BLaER1 treated with 17β-estradiol and CSF1 and Interleukin-3, amounts not matched to agents 10 nM and 100 nM (cell line): ENCODE results near the gene WWTR1.

Experiments
- H3K27ac ChIP-seq, 11 experiments: shearing (Covaris generic); formaldehyde crosslinking; 2 replicates each; pipeline ENCODE4 v1.8.1; 2022
- H3K27me3 ChIP-seq, 11 experiments: shearing (Covaris generic); formaldehyde crosslinking; 2 replicates each; pipeline ENCODE4 v1.8.1; 2022
- H3K36me3 ChIP-seq, 11 experiments: shearing (Covaris generic); formaldehyde crosslinking; 2 replicates each; pipeline ENCODE4 v1.8.1; 2022
- H3K4me1 ChIP-seq, 10 experiments: shearing (Covaris generic); formaldehyde crosslinking; 2 replicates each; pipeline ENCODE4 v1.8.1; 2022
- H3K4me2 ChIP-seq, 11 experiments: shearing (Covaris generic); formaldehyde crosslinking; 2 replicates each; pipeline ENCODE4 v1.8.1; 2022
- H3K4me3 ChIP-seq, 10 experiments: shearing (Covaris generic); formaldehyde crosslinking; 2 replicates each; pipeline ENCODE4 v1.8.1; 2022
- H3K9ac ChIP-seq, 11 experiments: shearing (Covaris generic); formaldehyde crosslinking; 2 replicates each; pipeline ENCODE4 v1.8.1; 2022
- H3K9me3 ChIP-seq, 11 experiments: shearing (Covaris generic); formaldehyde crosslinking; replicated peaks in 1 of 11; 2 replicates each; pipeline ENCODE4 v1.8.1; 2022
- H4K20me1 ChIP-seq, 11 experiments: shearing (Covaris generic); formaldehyde crosslinking; 2 replicates each; pipeline ENCODE4 v1.8.1; 2022
- Cebpa-rat ChIP-seq, 11 experiments: shearing (Covaris generic); IDR thresholded peaks; 2 replicates each; pipeline ENCODE4 v1.8.1; 2022

The WWTR1 gene

GRCh38 chr3:149612456-149612855, 45.4 kb downstream of the WWTR1 start:
- TF ChIP-seq Cebpa-rat (IDR thresholded peaks at IDR 0.05): no peak
- Histone ChIP-seq H3K4me1 (no peaks in the 10 kb centered on the region), H3K4me2 (no peak overlapping the region), H3K36me3 (no peaks in the 10 kb centered on the region), H3K9me3 (no peaks in the 10 kb centered on the region), H3K9ac (no peak overlapping the region), H4K20me1 (peaks cover 0 to 7% (median 0%) of the 10 kb centered on the region in 11 experiments; a peak in 1 of 22 replicates), H3K27ac (no peak overlapping the region), H3K27me3 (peaks cover 0 to 96% (median 0%) of the 10 kb centered on the region in 11 experiments; a peak in 7 of 22 replicates), H3K4me3 (no peak overlapping the region)

- no peak for TF ChIP-seq Cebpa-rat (IDR thresholded peaks at IDR 0.05)
- Histone ChIP-seq H3K27ac (no peak overlapping the region), H3K9ac (no peak overlapping the region), H3K9me3 (no peaks in the 10 kb centered on the region), H3K4me1 (no peaks in the 10 kb centered on the region), H3K4me3 (no peak overlapping the region), H3K27me3 (peaks cover 0 to 96% (median 0%) of the 10 kb centered on the region in 11 experiments; a peak in 7 of 22 replicates), H4K20me1 (no peaks in the 10 kb centered on the region), H3K4me2 (no peak overlapping the region), H3K36me3 (no peaks in the 10 kb centered on the region)
These were observed 46.7 kb downstream of the WWTR1 start for GRCh38 chr3:149611149-149611548.

GRCh38 chr3:149610351-149611105, 47.3 kb downstream of the WWTR1 start:
- H3K27ac ChIP-seq: no peak overlapping the region
- no peaks in the 10 kb centered on the region for H4K20me1 ChIP-seq
- no peak overlapping the region for H3K9ac ChIP-seq

GRCh38 chr3:149609595-149609994, 48.2 kb downstream of the WWTR1 start:
- TF ChIP-seq Cebpa-rat (IDR thresholded peaks at IDR 0.05): no peak
- Histone ChIP-seq H3K9me3 (no peaks in the 10 kb centered on the region), H3K27me3 (peaks cover 0 to 96% (median 0%) of the 10 kb centered on the region in 11 experiments; a peak in 6 of 22 replicates), H4K20me1 (no peaks in the 10 kb centered on the region), H3K4me3 (no peak overlapping the region), H3K27ac (no peak overlapping the region), H3K4me2 (no peak overlapping the region), H3K4me1 (no peaks in the 10 kb centered on the region), H3K36me3 (no peaks in the 10 kb centered on the region), H3K9ac (no peak overlapping the region)

More at GRCh38 chr3:149610351-149611105, 47.3 kb downstream of the WWTR1 start:
- TF ChIP-seq Cebpa-rat (IDR thresholded peaks at IDR 0.05): no peak
- Histone ChIP-seq H3K4me3 (no peak overlapping the region), H3K4me1 (no peaks in the 10 kb centered on the region), H3K4me2 (no peak overlapping the region), H3K36me3 (no peaks in the 10 kb centered on the region), H3K27me3 (peaks cover 0 to 96% (median 0%) of the 10 kb centered on the region in 11 experiments; a peak in 6 of 22 replicates), H3K9me3 (no peaks in the 10 kb centered on the region)

GRCh38 chr3:149608987-149609386, 48.8 kb downstream of the WWTR1 start:
- no peak overlapping the region for H3K9ac ChIP-seq
- no peak for TF ChIP-seq Cebpa-rat (IDR thresholded peaks at IDR 0.05)
- H3K9me3 ChIP-seq: no peaks in the 10 kb centered on the region

GRCh38 chr3:149605902-149606301, 51.9 kb downstream of the WWTR1 start:
- Histone ChIP-seq H3K27me3 (peaks cover 0 to 93% (median 0%) of the 10 kb centered on the region in 11 experiments; a peak in 6 of 22 replicates), H3K4me2 (no peak overlapping the region), H3K4me1 (peaks cover 7 to 23% (median 15%) of the 10 kb centered on the region in 10 experiments; a peak in 19 of 20 replicates), H3K36me3 (no peaks in the 10 kb centered on the region), H3K4me3 (no peak overlapping the region), H4K20me1 (peaks cover 0 to 4% (median 0%) of the 10 kb centered on the region in 11 experiments; a peak in 1 of 22 replicates), H3K9me3 (no peaks in the 10 kb centered on the region), H3K27ac (no peak overlapping the region), H3K9ac (no peak overlapping the region)
- TF ChIP-seq Cebpa-rat (IDR thresholded peaks at IDR 0.05): no peak

More at GRCh38 chr3:149608987-149609386, 48.8 kb downstream of the WWTR1 start:
- peaks cover 0 to 96% (median 0%) of the 10 kb centered on the region in 11 experiments; a peak in 6 of 22 replicates for H3K27me3 ChIP-seq
- H3K27ac ChIP-seq: no peak overlapping the region
- H3K4me1 ChIP-seq: no peaks in the 10 kb centered on the region
- no peaks in the 10 kb centered on the region for H3K36me3 ChIP-seq
- no peak overlapping the region for H3K4me3 ChIP-seq
- no peaks in the 10 kb centered on the region for H4K20me1 ChIP-seq
- H3K4me2 ChIP-seq: no peak overlapping the region

- no peak overlapping the region for H3K4me3 ChIP-seq
- H3K27me3 ChIP-seq: peaks cover 0 to 87% (median 0%) of the 10 kb centered on the region in 11 experiments; a peak in 6 of 22 replicates
- peaks cover 7 to 26% (median 15%) of the 10 kb centered on the region in 10 experiments; a peak in 19 of 20 replicates for H3K4me1 ChIP-seq
- peaks cover 0 to 4% (median 0%) of the 10 kb centered on the region in 11 experiments; a peak in 1 of 22 replicates for H4K20me1 ChIP-seq
- no peak overlapping the region for H3K27ac ChIP-seq
- no peak overlapping the region for H3K9ac ChIP-seq
- no peak overlapping the region for H3K4me2 ChIP-seq
- no peaks in the 10 kb centered on the region for H3K36me3 ChIP-seq
- TF ChIP-seq Cebpa-rat (IDR thresholded peaks at IDR 0.05): no peak
- no peaks in the 10 kb centered on the region for H3K9me3 ChIP-seq
These were observed 53.5 kb downstream of the WWTR1 start for GRCh38 chr3:149604125-149604875.

- Histone ChIP-seq H3K4me2 (peak overlapping the region in 8 of 11 experiments; percentile 8 to 62 (median 50); a peak in 10 of 22 replicates), H3K27ac (no peak overlapping the region), H3K9ac (no peak overlapping the region)
These were observed 54.4 kb downstream of the WWTR1 start for GRCh38 chr3:149603126-149604074.

More at GRCh38 chr3:149603126-149604074, 54.4 kb downstream of the WWTR1 start:
- peaks cover 0 to 4% (median 0%) of the 10 kb centered on the region in 11 experiments; a peak in 1 of 22 replicates for H4K20me1 ChIP-seq
- peaks cover 7 to 26% (median 15%) of the 10 kb centered on the region in 10 experiments; a peak in 19 of 20 replicates for H3K4me1 ChIP-seq
- H3K27me3 ChIP-seq: peaks cover 0 to 83% (median 0%) of the 10 kb centered on the region in 11 experiments; a peak in 6 of 22 replicates
- no peak overlapping the region for H3K4me3 ChIP-seq
- H3K36me3 ChIP-seq: no peaks in the 10 kb centered on the region
- TF ChIP-seq Cebpa-rat (IDR thresholded peaks at IDR 0.05): no peak
- no peaks in the 10 kb centered on the region for H3K9me3 ChIP-seq
